UCSD-AML1 (cell line): ENCODE results near the gene CDK5R2.

ENCODE experiments used
- DNase-seq: peaks from one replicate; lab custom pipeline; 2025; ENCODE audit not compliant: unreplicated experiment; lab: John Stamatoyannopoulos, UW

Gene CDK5R2

GRCh38 chr2:219001577-219002394, 42.3 kb downstream of the CDK5R2 start:
- no peak for DNase-seq

- DNase-seq: no peak
These were observed 43.2 kb downstream of the CDK5R2 start for GRCh38 chr2:219002395-219003266.

GRCh38 chr2:219003267-219003634, 43.8 kb downstream of the CDK5R2 start:
- DNase-seq: no peak

- DNase-seq: no peak
These were observed 44.5 kb downstream of the CDK5R2 start for GRCh38 chr2:219003979-219004378.

- DNase-seq: no peak
These were observed 49.8 kb downstream of the CDK5R2 start for GRCh38 chr2:219009294-219009693.

GRCh38 chr2:219010162-219010756, 50.8 kb downstream of the CDK5R2 start:
- no peak for DNase-seq

GRCh38 chr2:219010873-219011272, 51.4 kb downstream of the CDK5R2 start:
- DNase-seq: no peak
